SIG-M5 treated with dmso at 0.1 percent for 504 hours (cell line): ENCODE results near the gene EYA4.

Experiments
- DNase-seq: peaks from one replicate; lab custom pipeline; 2025; ENCODE audit not compliant: unreplicated experiment; lab: John Stamatoyannopoulos, UW

EYA4 gene

DNA sequence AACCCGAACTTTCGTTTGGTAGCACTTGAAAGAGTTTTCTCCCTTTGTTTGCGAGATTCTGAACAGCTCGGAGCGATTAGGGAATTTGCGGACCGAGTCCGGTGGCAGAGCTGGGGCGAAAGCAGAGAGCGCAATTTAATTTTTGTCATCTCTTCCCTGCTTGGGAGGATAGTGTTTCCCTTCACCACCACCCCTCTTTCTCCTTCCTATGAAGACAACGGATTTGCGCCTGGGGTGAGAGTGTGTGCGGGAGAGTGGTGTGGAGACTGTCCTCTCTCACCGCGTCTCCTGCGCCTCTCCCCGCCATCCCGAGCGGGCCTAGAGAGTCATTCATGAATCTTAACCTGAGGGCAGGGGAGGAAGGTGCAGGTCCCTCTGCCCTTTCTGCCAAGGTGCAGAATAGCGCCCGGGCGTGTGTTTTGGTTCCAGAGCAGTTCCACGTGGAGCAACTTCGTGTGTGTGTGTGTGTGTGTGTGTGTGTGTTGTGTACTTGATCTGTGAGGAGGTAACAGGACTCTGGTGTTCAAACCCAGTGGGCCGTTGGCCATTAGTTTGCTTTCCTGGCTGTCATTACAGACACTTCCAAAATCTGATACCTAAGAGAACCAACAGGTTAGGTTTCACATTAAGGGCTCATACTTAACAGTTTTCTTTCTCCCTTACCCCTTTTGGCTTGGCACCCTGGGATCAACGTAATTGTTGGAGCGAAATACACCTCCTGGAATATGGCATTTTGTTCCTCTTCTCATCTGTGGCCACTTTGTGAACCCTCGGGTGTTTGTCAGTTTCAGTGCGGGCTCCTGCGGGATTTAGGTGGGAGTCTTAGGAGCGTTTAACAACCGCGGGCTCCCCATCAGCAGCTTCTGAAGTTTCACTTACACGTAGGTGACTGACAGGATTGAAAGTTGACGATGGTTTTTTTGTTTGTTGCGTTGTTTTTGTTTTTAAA is 1.8 kb downstream of the EYA4 start:
- DNase-seq: no peak

GRCh38 chr6:133243723-133244305 is 2.7 kb downstream of the EYA4 start:
- no peak for DNase-seq

DNA sequence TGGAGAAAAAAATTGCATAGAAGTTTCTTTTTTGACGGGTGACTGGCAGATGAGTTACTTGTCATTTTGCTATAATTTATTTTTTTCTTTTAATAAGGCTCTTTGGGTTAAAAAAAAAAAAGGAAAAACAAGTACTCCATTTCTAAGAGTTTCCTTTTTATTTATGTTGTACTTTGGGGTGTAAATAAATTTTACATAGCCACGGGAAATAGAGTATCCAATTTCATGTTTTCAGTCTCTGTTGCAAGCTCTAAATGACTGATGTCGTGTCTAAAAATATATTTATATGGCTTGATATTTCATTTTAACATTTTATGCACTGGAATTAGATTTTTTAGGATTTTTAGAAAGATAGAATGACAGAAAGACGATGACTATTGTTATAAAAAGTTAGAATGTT is 3.4 kb downstream of the EYA4 start:
- no peak for DNase-seq

GRCh38 chr6:133245007-133245406 is 3.9 kb downstream of the EYA4 start:
- no peak for DNase-seq

GRCh38 chr6:133245422-133245903 is 4.3 kb downstream of the EYA4 start:
- DNase-seq: no peak

DNA sequence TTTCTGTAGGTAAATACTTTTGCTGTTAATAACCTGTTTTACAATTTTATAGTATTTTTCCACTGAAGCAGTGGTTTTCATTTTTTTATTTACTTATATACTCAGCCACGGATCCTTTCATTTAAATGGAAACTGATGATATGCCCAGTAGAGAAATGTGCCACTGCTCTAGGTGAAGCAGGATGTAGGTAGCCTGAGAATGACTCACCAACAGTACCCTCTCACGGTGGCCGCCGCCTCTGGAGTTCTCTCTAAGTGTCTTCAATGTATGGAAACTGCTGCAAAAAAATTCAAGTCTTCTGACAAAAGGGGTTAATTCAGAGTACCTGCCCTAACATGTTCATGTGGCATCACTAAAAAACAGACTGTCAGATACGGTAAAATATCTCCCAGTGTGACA is 6.4 kb downstream of the EYA4 start:
- no peak for DNase-seq

GRCh38 chr6:133248241-133249001 is 7.3 kb downstream of the EYA4 start:
- DNase-seq: no peak

- no peak for DNase-seq
These were observed 10.5 kb downstream of the EYA4 start for GRCh38 chr6:133251688-133252087.

DNA sequence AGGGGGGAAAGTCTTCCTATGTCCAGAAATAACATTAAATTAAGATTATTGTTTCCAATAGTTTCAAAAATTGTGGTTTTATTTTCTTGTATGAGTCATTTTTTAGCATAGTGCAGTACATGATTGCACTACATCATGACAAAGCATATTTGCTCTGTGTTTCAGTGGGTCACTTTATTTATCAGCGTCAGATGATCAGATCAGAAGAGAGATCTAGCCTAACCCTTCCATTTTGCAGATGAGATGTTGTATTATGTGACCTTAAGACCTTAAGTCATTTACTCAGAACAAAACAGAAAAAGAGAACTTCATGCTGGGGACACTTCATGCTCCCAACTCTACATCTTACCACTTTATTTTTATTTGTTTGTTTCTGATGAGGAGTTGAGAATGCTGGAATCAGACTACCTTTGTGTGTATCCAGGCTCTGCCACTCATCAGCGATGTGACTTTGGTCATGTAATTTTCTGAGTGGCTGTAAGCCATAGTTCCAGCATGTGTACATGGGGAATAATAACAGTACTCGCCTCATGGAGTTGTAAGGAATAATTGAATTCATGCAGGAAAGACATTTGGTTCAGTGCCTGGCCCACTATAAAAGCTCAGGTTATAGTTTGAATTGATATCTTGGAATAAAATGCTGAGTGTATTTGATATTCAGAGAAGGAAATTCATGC is 13.5 kb downstream of the EYA4 start:
- DNase-seq: no peak

- no peak for DNase-seq
These were observed 16.5 kb downstream of the EYA4 start for GRCh38 chr6:133257545-133258105.

DNA sequence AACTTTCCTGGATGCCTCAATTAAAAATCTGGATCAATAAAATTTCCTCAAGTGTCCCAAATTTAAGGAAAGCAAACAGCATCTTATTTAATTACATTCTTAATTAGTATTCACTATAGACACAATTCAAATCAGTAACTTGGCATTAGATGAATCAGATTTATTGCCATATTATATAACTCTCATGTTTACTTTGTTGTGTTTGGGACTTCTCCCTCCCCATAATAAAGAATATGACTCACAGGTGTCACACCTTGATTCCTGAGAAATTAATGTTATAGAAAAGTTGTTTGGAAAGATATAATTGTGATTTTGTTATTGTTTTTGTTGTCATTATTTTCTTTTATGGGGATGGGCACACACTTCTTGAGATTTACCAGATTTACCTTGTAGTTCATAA is 18.4 kb downstream of the EYA4 start:
- no peak for DNase-seq

DNA sequence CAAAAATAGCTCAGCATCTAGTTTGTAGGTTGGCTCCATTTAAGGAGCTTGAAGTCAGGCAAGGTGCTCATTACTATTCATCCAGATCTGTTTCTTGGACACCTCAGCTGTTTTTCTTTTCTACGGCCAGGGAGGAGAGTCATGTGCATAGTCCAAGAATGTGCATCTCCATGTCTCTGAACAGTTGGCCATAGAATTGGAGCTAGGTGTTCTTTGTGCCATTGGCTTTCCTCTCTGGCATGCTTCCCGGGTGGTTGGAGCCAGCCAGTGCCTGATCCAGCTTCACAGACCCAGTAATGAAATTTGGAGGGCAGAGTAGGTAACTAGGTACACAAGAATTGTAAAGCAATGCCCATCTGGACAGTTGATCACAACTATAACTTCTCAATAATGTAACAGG is 21.6 kb downstream of the EYA4 start:
- no peak for DNase-seq

GRCh38 chr6:133265066-133265465 is 23.9 kb downstream of the EYA4 start:
- DNase-seq: no peak

DNA sequence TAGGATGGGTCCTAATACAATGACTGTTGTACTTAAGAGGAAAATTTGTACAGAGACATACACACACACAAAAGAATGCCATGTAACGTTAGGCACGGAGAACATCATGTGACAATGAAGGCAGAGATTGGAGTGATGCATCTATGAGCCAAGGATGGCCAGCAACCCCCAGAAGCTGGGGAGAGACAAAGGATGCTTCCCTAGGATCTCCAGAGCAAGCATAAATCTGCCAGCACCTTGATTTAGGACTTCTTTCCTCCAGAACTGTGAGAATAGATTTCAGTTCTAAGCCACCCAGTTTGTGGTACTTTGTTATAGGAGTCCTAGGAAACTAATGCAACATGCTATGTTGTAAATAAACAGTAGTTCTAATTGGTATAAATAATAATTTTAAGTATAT is 25.0 kb downstream of the EYA4 start:
- no peak for DNase-seq

- no peak for DNase-seq
These were observed 27.5 kb downstream of the EYA4 start for GRCh38 chr6:133268621-133269020.

- no peak for DNase-seq
These were observed 33.7 kb downstream of the EYA4 start for GRCh38 chr6:133274813-133275212.

DNA sequence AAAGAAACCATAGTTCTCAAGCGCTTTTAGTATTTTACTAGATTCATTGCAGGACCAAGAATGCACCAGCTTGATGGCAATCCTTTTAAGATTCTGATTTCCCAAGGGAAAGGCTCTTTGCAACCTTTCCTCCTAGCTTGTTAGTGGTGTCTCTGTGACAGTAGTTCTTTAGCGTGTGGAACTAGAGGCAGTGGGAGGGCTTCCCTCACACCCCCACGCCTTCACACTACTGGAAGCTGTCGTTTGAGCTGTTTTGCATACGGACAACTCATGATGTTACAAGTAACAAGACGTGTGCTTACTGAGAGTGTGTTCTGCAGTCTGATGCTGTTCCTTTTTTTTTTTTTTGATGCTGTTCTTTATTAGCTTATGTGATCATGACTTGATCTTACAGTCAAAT is 34.1 kb downstream of the EYA4 start:
- no peak for DNase-seq

DNA sequence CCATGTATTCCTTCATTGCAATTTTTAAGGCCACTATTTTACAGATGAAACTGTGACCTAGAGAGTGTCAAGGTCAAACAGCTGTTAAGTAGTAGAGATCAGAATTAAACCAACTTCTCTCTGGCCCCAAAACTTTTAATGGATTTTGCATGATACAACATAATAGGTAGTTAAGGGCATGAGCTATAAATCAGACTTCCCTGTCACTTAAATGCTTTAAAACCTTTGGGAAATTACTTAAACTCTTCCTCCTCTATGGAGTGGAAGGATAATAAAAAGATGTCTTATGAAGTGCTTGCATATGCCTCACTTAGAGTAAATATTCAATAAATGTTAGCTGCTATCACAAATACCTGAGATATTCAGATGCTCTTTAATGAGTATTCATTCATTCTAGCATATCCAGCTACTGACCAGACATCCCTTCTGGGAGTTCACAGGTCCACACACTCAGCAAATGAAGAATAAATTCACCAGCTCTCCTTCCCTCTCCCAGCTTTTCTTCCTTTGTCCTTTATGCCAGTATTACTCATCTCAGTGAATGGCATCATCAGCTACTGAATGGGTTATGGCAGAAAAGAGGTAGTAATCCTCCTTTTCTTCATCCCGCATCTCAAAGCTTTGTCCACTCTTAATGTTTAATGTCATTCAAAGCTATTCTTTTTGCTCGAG is 36.2 kb downstream of the EYA4 start:
- DNase-seq: no peak

- no peak for DNase-seq
These were observed 36.9 kb downstream of the EYA4 start for GRCh38 chr6:133277900-133278545.

DNA sequence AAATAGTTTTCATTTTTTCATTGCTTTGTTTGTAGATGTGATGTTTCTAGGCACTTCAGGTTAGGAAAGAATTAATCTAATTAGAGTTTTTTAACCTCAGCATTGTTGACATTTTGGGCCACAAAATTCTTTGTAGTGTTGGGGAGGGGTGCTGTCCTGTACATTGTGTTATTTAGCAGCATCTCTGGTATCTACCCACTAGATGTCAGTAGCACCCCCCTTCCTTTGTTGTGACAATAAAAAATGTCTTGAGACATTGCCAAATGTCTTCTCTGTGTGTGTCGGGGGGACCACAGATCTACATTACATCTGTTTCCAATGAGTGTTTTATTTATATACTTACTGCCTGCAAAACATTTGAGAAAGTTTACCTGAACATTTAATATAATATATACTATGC is 45.6 kb downstream of the EYA4 start:
- DNase-seq: peak; percentile 0
